Epithelial cell of proximal tubule (primary cell): ENCODE data around the gene PON1. TPM values are rescaled to one million over a fixed set of nuclear protein-coding genes. Genes with fewer than 3 reads are reported as not detected.

Source experiments
- DNase-seq: peaks from one replicate; pipeline ENCODE4 v3.0.0-alpha.2; 2011; ENCODE audit warnings: low read depth
- H3K4me3 ChIP-seq: 2 replicates; pipeline ENCODE4 v1.5.1; 2011; ENCODE audit warnings: low read depth, mild to moderate bottlenecking, low read length
- total RNA-seq: library from RNA; depleted of rRNA; stranded (reverse); fragments of >200 nt; gene quantifications from 2 replicates; pipeline ENCODE4 v1.2.3, GENCODE V29; 2015
- TF ChIP-seq, protein P1 (sequence below): conservative IDR thresholded peaks from 2 replicates; pipeline ENCODE4 v1.5.1; 2012; ENCODE audit warnings: low read depth, mild to moderate bottlenecking, low read length

The PON1 gene
- total RNA-seq, 1 donor from 2014 or later, result not detected

DNA sequence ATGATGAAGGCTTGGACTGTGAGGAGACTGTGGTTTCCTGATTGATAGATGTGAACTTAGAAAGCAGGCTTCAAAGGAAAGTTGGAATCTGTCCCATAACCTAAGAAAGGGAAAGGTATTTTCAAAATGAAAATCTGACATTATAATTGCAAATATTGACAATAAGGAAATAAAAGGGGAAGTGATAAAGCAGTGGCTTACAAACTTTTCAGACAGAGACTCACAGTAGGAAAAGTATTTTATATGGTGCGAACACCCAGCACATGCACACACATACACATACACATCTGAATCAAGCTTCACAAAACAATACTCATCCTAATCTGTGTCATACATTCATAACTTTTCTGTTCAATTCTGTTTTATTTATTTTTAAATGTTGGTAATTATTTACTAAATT is 4.8 kb downstream of the PON1 start:
- no peak for DNase-seq
- H3K4me3 ChIP-seq, result no peak overlapping the region
- TF ChIP-seq, protein P1, sequence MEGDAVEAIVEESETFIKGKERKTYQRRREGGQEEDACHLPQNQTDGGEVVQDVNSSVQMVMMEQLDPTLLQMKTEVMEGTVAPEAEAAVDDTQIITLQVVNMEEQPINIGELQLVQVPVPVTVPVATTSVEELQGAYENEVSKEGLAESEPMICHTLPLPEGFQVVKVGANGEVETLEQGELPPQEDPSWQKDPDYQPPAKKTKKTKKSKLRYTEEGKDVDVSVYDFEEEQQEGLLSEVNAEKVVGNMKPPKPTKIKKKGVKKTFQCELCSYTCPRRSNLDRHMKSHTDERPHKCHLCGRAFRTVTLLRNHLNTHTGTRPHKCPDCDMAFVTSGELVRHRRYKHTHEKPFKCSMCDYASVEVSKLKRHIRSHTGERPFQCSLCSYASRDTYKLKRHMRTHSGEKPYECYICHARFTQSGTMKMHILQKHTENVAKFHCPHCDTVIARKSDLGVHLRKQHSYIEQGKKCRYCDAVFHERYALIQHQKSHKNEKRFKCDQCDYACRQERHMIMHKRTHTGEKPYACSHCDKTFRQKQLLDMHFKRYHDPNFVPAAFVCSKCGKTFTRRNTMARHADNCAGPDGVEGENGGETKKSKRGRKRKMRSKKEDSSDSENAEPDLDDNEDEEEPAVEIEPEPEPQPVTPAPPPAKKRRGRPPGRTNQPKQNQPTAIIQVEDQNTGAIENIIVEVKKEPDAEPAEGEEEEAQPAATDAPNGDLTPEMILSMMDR, result no peak

DNA sequence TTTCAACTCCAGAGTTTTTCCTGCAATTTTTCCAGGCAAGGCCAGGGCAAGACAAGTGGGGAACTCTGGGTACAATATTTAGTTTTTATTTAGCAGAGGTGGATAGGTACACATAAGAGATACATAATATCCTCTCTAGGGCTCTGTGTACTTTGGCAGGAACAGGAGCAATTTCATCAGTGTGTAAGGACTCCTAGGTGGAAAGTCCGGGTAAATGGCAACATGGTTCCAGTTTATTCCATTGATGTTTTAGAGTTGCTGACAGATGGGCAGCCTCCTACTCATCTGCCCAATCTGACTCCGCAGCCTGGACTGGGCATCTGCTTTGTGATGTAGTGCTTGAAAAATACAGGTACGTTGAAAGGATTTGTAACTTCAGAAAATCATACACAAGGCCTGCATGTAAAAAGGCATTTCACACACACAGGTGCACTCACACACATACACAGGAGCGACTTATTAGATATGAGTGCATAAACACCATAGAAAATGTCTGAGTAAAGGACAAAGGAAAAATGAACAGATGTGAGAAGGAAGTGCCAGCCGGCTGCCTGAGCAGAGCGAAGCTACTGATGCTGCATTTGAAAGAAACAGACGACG is 5.7 kb downstream of the PON1 start:
- no peak for DNase-seq
- no peak overlapping the region for H3K4me3 ChIP-seq
- TF ChIP-seq, protein P1, result no peak

DNA sequence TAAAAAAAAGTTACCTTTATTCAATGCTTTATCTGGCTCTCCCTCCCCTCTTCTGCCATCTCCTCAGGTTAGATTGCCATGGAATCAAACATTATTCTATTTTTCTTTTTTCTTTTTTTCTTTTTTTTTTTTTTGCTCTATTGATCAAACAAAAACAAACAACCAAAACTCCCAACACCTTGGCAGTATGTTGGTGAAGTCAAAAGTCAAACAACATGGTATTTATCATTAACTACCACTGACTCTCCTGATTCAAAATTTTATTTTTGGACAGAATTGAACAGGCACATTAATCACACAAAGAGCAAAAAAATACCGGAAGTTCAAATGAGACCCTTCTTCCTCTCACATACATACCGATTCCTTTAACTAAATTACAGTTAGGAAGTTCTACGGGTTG is 6.4 kb downstream of the PON1 start:
- TF ChIP-seq, protein P1, result no peak
- no peak for DNase-seq
- H3K4me3 ChIP-seq, result no peak overlapping the region

DNA sequence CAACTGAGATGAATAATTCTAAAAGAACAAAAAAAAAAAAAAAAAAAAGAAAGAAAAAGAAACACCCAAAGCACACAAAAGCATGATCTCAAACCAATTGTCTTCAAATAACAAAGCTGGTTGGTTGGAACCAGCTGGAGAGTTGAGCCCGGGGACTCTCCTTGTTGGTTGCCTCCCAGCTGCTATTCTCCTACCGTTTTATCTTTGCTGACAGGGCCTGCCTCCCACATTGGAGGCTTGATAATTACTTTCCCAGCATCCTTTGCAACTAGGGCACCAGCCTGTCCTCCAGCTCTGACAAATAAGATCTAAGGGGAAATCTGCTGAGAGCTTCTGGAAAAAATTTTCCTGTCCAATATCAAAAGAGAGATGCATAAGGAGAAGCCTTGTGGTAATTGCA is 6.8 kb downstream of the PON1 start:
- TF ChIP-seq, protein P1, result no peak
- no peak for DNase-seq
- no peak overlapping the region for H3K4me3 ChIP-seq

DNA sequence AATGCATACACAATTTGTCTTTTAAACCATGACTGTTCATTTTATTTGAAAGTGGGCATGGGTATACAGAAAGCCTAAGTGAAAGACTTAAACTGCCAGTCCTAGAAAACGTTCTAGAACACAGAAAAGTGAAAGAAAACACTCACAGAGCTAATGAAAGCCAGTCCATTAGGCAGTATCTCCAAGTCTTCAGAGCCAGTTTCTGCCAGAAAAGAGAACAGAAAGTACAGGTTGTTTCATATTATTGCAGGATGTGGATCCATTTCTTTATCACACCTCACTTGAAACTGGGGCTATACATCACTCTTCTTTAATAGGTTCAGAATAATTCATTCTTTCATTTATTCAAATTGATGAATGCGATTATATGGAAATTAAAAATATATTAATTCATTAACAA is 7.7 kb downstream of the PON1 start:
- no peak for DNase-seq
- H3K4me3 ChIP-seq, result no peak overlapping the region
- TF ChIP-seq, protein P1, result no peak

DNA sequence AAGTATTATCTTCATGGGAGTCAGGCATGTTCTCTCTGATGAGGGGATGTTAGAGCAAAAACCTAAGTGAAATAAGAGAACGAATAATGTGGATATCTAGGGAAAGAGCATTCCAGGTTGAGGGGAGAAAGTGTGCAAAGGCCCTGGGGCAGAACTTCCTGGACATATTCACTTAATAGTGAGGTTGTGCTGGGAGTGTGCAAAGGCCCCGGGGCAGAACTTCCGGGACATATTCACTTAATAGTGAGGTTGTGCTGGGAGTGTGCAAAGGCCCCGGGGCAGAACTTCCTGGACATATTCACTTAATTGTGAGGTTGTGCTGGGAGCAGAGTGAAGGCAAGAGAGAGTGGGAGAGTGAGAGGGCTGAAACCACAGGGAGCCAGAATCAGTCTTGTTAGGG is 11.8 kb downstream of the PON1 start:
- TF ChIP-seq, protein P1, result no peak
- DNase-seq, result no peak
- no peak overlapping the region for H3K4me3 ChIP-seq

DNA sequence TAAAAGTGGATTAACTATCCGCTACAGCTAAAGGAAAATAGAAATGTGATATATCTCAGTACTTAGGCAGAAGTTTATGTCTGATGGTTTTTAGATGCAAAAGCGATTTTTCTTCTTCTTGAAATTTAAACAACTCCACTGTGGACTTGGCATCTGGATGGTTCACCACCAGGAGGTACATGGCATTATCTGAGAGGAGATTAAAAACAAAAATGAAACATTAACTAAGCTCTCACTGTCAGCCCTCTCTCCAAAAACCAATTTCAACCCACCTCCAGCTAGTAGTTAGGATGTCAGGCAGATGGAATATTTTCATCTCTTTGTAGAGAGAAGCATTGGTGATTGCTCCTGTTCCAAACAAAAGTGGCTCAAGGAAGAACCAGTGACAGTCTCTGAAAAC is 12.9 kb downstream of the PON1 start:
- DNase-seq, result no peak

More for the DNA sequence above, 12.9 kb downstream of the PON1 start:
- no peak overlapping the region for H3K4me3 ChIP-seq
- TF ChIP-seq, protein P1, result no peak
